ENCODE data around the gene CPS1.

Gene CPS1

DNA sequence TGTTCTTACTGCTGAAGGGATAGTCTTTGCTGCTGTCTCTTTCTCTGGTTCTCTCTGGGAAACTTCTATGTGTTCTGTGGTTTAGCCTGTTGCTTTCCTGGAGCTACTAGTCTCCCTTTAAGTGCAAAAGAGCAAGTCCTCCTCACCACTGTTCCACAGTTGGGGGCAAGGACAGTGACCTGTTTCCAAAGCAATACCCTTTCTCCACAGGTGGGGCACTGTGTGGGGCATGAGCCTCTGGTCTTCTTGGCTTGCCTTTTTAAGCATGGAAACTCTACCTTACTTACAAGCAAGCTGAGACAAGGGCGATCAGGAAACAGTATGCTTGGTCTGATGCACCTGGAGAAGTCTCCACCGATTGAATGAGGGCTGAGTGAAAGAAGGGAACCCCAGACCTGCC is 156.7 kb downstream of the CPS1 start:
- DNase-seq = no peak

DNA sequence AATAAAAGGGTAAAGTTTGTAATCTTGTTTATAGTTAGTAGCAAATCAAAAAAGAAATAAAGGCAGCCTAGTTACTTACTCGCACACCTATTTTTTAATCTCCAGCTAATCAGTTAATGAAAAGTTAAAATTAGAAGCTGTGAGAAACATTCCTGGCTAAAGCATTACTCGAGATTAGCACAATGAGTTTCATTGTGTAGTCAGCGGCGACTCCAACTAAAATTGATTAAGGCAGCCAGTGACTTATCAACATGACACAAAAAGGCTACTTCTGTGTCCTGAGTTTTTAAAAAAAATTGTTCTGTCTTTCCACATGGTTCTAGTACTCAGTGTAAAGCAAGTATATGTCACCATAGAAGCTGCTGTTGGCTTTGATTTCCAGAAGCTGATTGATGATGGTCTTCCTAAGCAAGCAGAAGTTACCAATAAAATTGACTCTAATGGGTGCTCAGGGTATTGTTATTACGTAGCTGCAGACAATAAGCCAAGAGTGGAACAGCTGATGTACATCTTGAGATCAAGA is 159.2 kb downstream of the CPS1 start:
- no peak for DNase-seq

DNA sequence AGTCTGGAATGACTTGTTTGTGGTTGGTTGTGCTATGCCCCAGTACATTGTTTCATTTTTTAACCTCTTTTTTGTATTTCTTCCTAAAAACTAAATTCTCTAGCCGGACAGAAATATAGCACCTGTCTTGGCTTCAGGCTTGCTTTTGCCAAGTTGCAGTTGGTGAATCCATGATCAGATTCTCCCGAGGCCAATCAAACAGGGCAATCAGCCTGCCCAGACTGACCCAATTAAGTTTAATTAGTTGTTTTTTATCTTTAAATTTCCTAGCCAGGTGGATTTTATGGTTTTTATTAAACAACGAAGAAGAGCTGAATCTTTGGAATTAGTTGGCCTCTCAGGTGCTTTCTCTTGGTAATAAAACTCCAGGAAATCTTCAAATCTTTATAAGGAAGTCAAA is 162.1 kb downstream of the CPS1 start:
- DNase-seq = no peak

DNA sequence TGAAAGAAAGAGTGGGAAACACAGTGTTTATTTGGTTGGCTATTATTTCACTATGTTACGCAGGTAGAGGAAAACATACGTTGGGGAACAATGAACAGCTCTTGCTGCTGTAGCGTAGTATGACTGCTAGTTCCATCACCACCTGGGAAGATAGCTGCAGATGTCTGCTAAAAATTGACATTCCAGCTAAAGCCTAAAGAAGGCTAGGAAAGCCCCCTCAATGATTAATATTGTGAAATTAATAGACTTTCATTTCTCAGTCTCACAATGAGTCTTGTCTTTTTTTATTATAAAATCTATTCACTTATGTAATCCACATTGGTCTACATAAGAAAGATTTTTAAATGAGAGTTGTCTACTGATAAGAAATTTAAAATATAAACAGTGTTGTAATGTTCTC is 165.7 kb downstream of the CPS1 start:
- no peak for DNase-seq

DNA sequence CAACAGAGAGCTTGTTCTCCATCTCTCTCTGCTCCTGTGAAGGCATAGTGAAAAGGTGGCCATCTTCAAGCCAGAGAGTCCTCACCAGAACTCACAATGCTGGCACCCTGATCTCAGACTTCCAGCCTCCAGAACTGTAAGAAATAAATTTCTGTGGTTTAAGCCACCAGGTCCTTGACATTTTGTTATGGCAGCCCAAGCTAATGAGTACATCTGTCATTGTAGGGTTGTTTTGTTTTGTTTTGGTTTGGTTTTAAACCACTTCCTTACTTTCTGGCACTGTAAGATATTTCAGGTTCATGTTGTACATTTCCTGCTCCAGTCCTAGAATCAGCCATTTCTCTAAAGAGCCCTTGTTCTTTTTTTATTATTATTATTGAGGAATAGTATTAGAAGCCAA is 171.2 kb downstream of the CPS1 start:
- no peak for DNase-seq
